PC-9 (cell line): ENCODE data around the gene WNT9B.

Experiments
- CTCF ChIP-seq: fragments of 200-600 bp; sonication (generic); conservative IDR thresholded peaks from 2 replicates; pipeline ENCODE4 v1.6.1; 2017; ENCODE audit warnings: mixed run types, antibody characterized with exemption, mild to moderate bottlenecking, moderate library complexity
- EZH2 ChIP-seq: fragments of 200-600 bp; sonication (generic); IDR thresholded peaks from 2 replicates; pipeline ENCODE4 v1.8.0; 2017; ENCODE audit warnings: antibody characterized with exemption, low read depth

- TF ChIP-seq CTCF (no peak), EZH2 (no peak)
These were observed 33.2 kb downstream of the WNT9B start for GRCh38 chr17:46884552-46884951.
